ENCODE measurements around the gene RHBDL1.
"Not testable (repeated sequence)": the region's sequence is repeated elsewhere in the genome, so short reads cannot be mapped to it uniquely, and the experiment has no call there.

Gene RHBDL1

GRCh38 chr16:708019-708418 lies 32.5 kb downstream of the RHBDL1 start:
- DNase-seq: no peak

- DNase-seq: no peak
These were observed 33.5 kb downstream of the RHBDL1 start for GRCh38 chr16:708959-709358.

GRCh38 chr16:709566-710499 lies 34.4 kb downstream of the RHBDL1 start:
- peak; percentile 84 for DNase-seq

- no peak for DNase-seq
These were observed 35.1 kb downstream of the RHBDL1 start for GRCh38 chr16:710500-711075.

- no peak for DNase-seq
These were observed 35.6 kb downstream of the RHBDL1 start for GRCh38 chr16:711084-711483.

GRCh38 chr16:711548-712320 lies 36.3 kb downstream of the RHBDL1 start:
- no peak for DNase-seq

GRCh38 chr16:712740-713250 lies 37.3 kb downstream of the RHBDL1 start:
- not testable (repeated sequence) for DNase-seq

GRCh38 chr16:714079-714478 lies 38.6 kb downstream of the RHBDL1 start:
- DNase-seq: no peak

- DNase-seq: no peak
These were observed 39.3 kb downstream of the RHBDL1 start, which contains the start of gene METRN for GRCh38 chr16:714558-715476. METRN (plus strand) TSS chr16:715118; CDS start chr16:715290, 172 bp downstream.

GRCh38 chr16:715477-716199 lies 40.2 kb downstream of the RHBDL1 start:
- DNase-seq: no peak

- DNase-seq: no peak
These were observed 40.7 kb downstream of the RHBDL1 start for GRCh38 chr16:716200-716568.

- DNase-seq: no peak
These were observed 41.4 kb downstream of the RHBDL1 start for GRCh38 chr16:716768-717325.

GRCh38 chr16:717450-718245 lies 42.2 kb downstream of the RHBDL1 start:
- no peak for DNase-seq

GRCh38 chr16:718389-718788 lies 42.9 kb downstream of the RHBDL1 start:
- DNase-seq: no peak

- DNase-seq: no peak
These were observed 43.5 kb downstream of the RHBDL1 start for GRCh38 chr16:718922-719321.

- no peak for DNase-seq
These were observed 44.5 kb downstream of the RHBDL1 start for GRCh38 chr16:719815-720446.

GRCh38 chr16:720447-720989 lies 45.0 kb downstream of the RHBDL1 start:
- no peak for DNase-seq

- peak; percentile 52 for DNase-seq
These were observed 45.7 kb downstream of the RHBDL1 start, which contains the start of gene ANTKMT for GRCh38 chr16:720990-721764. ANTKMT (plus strand) TSS chr16:721146; CDS start chr16:721275, 129 bp downstream.

Data from NCI-H1417 treated with DMSO at 0.1 percent for 48 hours (cell line).